Keratinocyte (primary cell): ENCODE results near the gene CD59. TPM values are rescaled to one million over a fixed set of nuclear protein-coding genes. Genes with fewer than 3 reads are reported as not detected.

Source experiments
- DNase-seq: peaks from one replicate; pipeline ENCODE4 v3.0.0-alpha.2; 2011; ENCODE audit warnings: low read depth, missing footprints, low spot score
- FAIRE-seq: peaks from 2 replicates; lab custom pipeline; 2011; peaks lifted over from hg19 to GRCh38; lab: Jason Lieb, UNC
- H2AFZ ChIP-seq: 2 replicates; pipeline ENCODE4 v1.6.0; 2012; ENCODE audit warnings: low read length, control low read depth, inconsistent platforms; ENCODE audit not compliant: control insufficient read depth
- H3K27ac ChIP-seq: 2 replicates; pipeline ENCODE4 v1.5.1; 2011; ENCODE audit warnings: low read length; ENCODE audit not compliant: control insufficient read depth, insufficient read depth
- H3K27me3 ChIP-seq: 3 replicates; pipeline ENCODE4 v1.6.0; 2011; ENCODE audit warnings: low read length; ENCODE audit not compliant: control insufficient read depth, insufficient read depth; ENCODE audit errors: extremely low read depth
- H3K36me3 ChIP-seq, 2 experiments: 2 replicates in 1 of 2; 3 replicates in 1 of 2; pipeline ENCODE4 v1.5.1; 2011; ENCODE audit warnings: low read length in 2 of 2, mild to moderate bottlenecking in 1 of 2; ENCODE audit not compliant: control insufficient read depth in 2 of 2, insufficient read depth in 2 of 2; ENCODE audit errors: extremely low read depth in 1 of 2
- H3K4me1 ChIP-seq: 3 replicates; pipeline ENCODE4 v1.5.1; 2011; ENCODE audit warnings: low read length; ENCODE audit not compliant: control insufficient read depth, insufficient read depth; ENCODE audit errors: extremely low read depth
- H3K4me2 ChIP-seq: 3 replicates; pipeline ENCODE4 v1.6.0; 2011; ENCODE audit warnings: low read depth, low read length; ENCODE audit not compliant: control insufficient read depth, insufficient read depth; ENCODE audit errors: extremely low read depth
- H3K4me3 ChIP-seq, 3 experiments: fragments of 200-600 bp in 1 of 3; sonication (generic) in 1 of 3; 2 replicates in 2 of 3; 3 replicates in 1 of 3; pipeline ENCODE4 v1.5.1; 2011 to 2016; ENCODE audit warnings: low read length in 3 of 3, mild to moderate bottlenecking in 3 of 3, control low read depth in 2 of 3, inconsistent platforms in 1 of 3, low read depth in 1 of 3, mixed read lengths in 1 of 3, mixed run types in 1 of 3, moderate library complexity in 1 of 3; ENCODE audit not compliant: control insufficient read depth in 2 of 3, insufficient read depth in 2 of 3; ENCODE audit errors: extremely low read depth in 1 of 3
- H3K79me2 ChIP-seq: 2 replicates; pipeline ENCODE4 v1.6.0; 2012; ENCODE audit warnings: low read length; ENCODE audit not compliant: control insufficient read depth, insufficient read depth
- H3K9ac ChIP-seq: 3 replicates; pipeline ENCODE4 v1.6.0; 2011; ENCODE audit warnings: low read length; ENCODE audit not compliant: control insufficient read depth, insufficient read depth; ENCODE audit errors: extremely low read depth
- H3K9me1 ChIP-seq: 3 replicates; pipeline ENCODE4 v1.6.0; 2011; ENCODE audit warnings: low read length; ENCODE audit not compliant: control insufficient read depth, insufficient read depth; ENCODE audit errors: extremely low read depth
- H3K9me3 ChIP-seq: 2 replicates; pipeline ENCODE4 v1.5.1; 2012; ENCODE audit warnings: low read depth, low read length; ENCODE audit not compliant: control insufficient read depth
- H4K20me1 ChIP-seq: 3 replicates; pipeline ENCODE4 v1.6.0; 2011; ENCODE audit warnings: low read length; ENCODE audit not compliant: control insufficient read depth, insufficient read depth; ENCODE audit errors: extremely low read depth
- EZH2 ChIP-seq: IDR thresholded peaks from one replicate; pipeline ENCODE4 v1.6.1; 2012; ENCODE audit warnings: inconsistent platforms, mild to moderate bottlenecking, low read length, moderate library complexity
- dilution Hi-C: fragments of 300-500 bp; cut with MboI; formaldehyde crosslinking; loops from one replicate; pipeline ENCODE4 v1.7.0; 2020; ENCODE audit warnings: low sequenced_read_pairs; ENCODE audit not compliant: extremely low pct_ligation_motif_present
- polyA plus RNA-seq, 5 experiments: library from polyadenylated mRNA; depleted of rRNA in 3 of 5; stranded (reverse) in 3 of 5; stranded (forward) in 1 of 5; unstranded in 1 of 5; fragments of >200 nt; gene quantifications; 1 replicate in 1 of 5; 2 replicates in 3 of 5; 3 replicates in 1 of 5; pipeline versions ENCODE4 v1.2.1 to v1.2.3, GENCODE V29; 2011 to 2012; ENCODE audit warnings: missing spikeins in 2 of 5, low read depth in 1 of 5, low replicate concordance in 1 of 5
- TF ChIP-seq, protein P1 (sequence below), 3 experiments: IDR thresholded peaks in 1 of 3; conservative IDR thresholded peaks in 1 of 3; optimal IDR thresholded peaks in 1 of 3; 2 replicates in 2 of 3; 3 replicates in 1 of 3; pipeline versions ENCODE3 to v1.5.1; 2011; ENCODE audit warnings: low read length in 3 of 3, mild to moderate bottlenecking in 3 of 3, moderate library complexity in 2 of 3, control low read depth in 1 of 3, inconsistent platforms in 1 of 3; ENCODE audit not compliant: insufficient read depth in 2 of 3; ENCODE audit errors: extremely low read depth in 1 of 3

Gene CD59
- polyA plus RNA-seq, 1 donor (not counting 4 experiments of a cell fraction or from before 2014, with no cell fraction given) = 1,349 TPM

DNA sequence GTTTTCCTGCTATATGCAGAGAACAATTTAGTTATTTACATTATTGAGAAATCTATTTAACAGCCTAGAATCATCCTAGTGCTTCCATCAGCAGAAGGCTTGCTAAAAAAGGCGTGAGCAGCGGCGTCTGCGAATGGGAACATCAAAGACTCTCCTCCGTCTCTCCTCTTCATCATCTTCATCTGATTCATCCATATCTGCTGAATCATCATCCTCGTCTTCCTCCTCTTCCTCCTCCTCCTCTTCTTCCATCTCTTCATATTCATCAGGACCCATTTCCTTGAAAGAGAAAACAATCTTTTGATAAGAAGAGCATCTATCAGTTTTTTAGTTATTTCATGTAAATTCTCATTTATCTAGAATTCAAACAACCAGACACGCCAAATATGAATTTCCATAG, 5.6 kb upstream of the CD59 start:
- Histone ChIP-seq H3K9me1 (no peaks in the 10 kb centered on the region), H3K79me2 (no peaks in the 10 kb centered on the region), H3K9ac (no peak overlapping the region), H3K4me1 (peaks cover 11% of the 10 kb centered on the region), H3K4me2 (no peak overlapping the region), H3K9me3 (no peaks in the 10 kb centered on the region), H3K4me3 (no peak overlapping the region), H3K27me3 (no peaks in the 10 kb centered on the region), H4K20me1 (no peaks in the 10 kb centered on the region), H3K36me3 (peaks cover 1 to 10% of the 10 kb centered on the region in 2 experiments), H3K27ac (no peak overlapping the region), H2AFZ (no peak overlapping the region)
- no peak for DNase-seq
- no peak for FAIRE-seq
- dilution Hi-C loops = no loop called here
- no peak for TF ChIP-seq EZH2
- TF ChIP-seq, protein P1, sequence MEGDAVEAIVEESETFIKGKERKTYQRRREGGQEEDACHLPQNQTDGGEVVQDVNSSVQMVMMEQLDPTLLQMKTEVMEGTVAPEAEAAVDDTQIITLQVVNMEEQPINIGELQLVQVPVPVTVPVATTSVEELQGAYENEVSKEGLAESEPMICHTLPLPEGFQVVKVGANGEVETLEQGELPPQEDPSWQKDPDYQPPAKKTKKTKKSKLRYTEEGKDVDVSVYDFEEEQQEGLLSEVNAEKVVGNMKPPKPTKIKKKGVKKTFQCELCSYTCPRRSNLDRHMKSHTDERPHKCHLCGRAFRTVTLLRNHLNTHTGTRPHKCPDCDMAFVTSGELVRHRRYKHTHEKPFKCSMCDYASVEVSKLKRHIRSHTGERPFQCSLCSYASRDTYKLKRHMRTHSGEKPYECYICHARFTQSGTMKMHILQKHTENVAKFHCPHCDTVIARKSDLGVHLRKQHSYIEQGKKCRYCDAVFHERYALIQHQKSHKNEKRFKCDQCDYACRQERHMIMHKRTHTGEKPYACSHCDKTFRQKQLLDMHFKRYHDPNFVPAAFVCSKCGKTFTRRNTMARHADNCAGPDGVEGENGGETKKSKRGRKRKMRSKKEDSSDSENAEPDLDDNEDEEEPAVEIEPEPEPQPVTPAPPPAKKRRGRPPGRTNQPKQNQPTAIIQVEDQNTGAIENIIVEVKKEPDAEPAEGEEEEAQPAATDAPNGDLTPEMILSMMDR (optimal IDR thresholded peaks at IDR 0.05 in 1 of 3, IDR thresholded peaks at IDR 0.05 in 1 of 3, conservative IDR thresholded peaks at IDR 0.05 in 1 of 3; ENCODE audit: extremely low read depth in 1 of 3, insufficient read depth in 2 of 3, low read length in 3 of 3) = no peak

DNA sequence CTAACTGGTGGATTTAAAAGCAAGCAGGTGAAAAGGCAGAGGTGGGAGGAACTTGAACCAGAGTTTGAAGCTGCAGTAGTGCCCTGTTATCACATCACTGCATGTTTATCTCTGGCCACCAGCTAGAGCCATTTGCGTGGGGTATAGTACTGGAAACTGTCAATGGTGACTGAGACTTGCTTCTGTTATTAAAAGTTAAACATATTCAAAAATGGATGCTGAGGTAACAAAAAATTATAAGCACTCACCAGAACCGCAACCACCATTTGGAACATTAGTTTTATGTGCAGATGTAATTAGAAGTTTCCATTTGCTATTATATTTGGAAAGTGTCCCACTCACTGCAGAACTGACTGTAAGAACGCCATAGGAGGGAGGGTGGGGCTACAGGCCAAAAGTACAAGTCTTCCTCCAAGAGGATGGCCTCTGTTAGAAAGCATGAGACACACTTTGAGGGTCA, 1.2 kb upstream of the CD59 start:
- peak overlapping the region; percentile 93 for H3K4me2 ChIP-seq
- dilution Hi-C loops = no loop called here
- no peak for FAIRE-seq

More for the DNA sequence above, 1.2 kb upstream of the CD59 start:
- Histone ChIP-seq H3K79me2 (peaks cover 38% of the 10 kb centered on the region), H2AFZ (peak overlapping the region; percentile 70), H3K4me1 (peaks cover 32% of the 10 kb centered on the region), H3K9me1 (peaks cover 3% of the 10 kb centered on the region), H3K36me3 (peaks cover 10 to 20% of the 10 kb centered on the region in 2 experiments), H3K27me3 (no peaks in the 10 kb centered on the region), H3K4me3 (peak overlapping the region in 2 of 3 experiments; percentile 71 to 97), H3K9me3 (no peaks in the 10 kb centered on the region), H4K20me1 (peaks cover 22% of the 10 kb centered on the region), H3K9ac (peak overlapping the region; percentile 96), H3K27ac (peak overlapping the region; percentile 82)
- TF ChIP-seq, protein P1 (optimal IDR thresholded peaks at IDR 0.05 in 1 of 3, IDR thresholded peaks at IDR 0.05 in 1 of 3, conservative IDR thresholded peaks at IDR 0.05 in 1 of 3; ENCODE audit: extremely low read depth in 1 of 3, insufficient read depth in 2 of 3, low read length in 3 of 3) = no peak
- TF ChIP-seq EZH2 = no peak
- no peak for DNase-seq
